Skin epidermis (tissue), 12 donors: ENCODE measurements around the gene POPDC2.

Source experiments
- H3K27ac ChIP-seq, 21 experiments: fragments of 200-600 bp; sonication (generic) in 11 of 21; one replicate each; pipeline ENCODE4 v1.5.0; 2020; ENCODE audit warnings: mild to moderate bottlenecking in 3 of 21, inconsistent platforms in 2 of 21, moderate library complexity in 2 of 21
- H3K4me3 ChIP-seq, 7 experiments: fragments of 200-600 bp; sonication (generic) in 2 of 7; one replicate each; pipeline ENCODE4 v1.5.0; 2020; ENCODE audit warnings: inconsistent platforms in 2 of 7, mild to moderate bottlenecking in 2 of 7, moderate library complexity in 1 of 7

Gene POPDC2

GRCh38 chr3:119675188-119675874 lies 14.9 kb upstream of the POPDC2 start:
- Histone ChIP-seq H3K27ac (peak overlapping the region in 7 of 21 experiments; percentile 89 to 94 (median 93)), H3K4me3 (no peak overlapping the region)

DNA sequence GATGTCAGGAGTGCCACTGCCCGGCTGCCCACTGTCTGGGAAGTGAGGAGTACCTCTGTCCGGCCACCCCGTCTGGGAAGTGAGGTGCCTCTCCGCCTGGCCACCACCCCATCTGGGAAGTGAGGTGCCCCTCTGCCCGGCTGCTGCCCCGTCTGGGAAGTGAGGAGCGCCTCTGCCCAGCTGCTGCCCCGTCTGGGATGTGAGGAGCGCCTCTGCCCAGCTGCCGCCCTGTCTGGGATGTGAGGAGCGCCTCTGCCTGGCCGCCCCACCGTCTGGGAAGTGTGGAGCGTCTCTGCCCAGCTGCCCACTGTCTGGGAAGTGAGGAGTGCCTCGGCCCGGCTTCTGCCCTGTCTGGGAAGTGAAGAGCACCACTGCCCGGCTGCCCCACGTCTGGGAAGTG lies 13.5 kb upstream of the POPDC2 start:
- Histone ChIP-seq H3K4me3 (no peak overlapping the region), H3K27ac (no peak overlapping the region)

DNA sequence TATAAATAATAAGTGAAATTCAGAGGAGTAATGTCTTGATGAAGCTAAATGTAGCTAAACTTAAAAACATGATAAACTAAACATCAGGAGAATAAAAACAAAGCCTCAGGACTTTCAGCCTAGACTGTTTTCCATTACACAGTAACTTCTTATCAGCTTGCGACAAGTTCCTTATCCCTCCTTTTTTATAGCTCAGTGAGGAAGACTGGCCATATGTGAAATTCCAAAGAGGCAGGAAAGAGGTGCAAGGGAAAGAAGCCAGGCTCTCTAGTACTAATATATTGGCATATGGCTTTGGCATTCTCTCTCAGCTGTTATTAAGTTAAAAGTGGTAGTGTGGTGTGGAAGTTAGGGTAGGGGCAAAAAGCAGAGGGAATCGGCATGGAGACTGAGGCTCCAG lies 12.4 kb upstream of the POPDC2 start:
- Histone ChIP-seq H3K27ac (no peak overlapping the region), H3K4me3 (no peak overlapping the region)

GRCh38 chr3:119669906-119670570 lies 9.6 kb upstream of the POPDC2 start:
- no peak overlapping the region for H3K27ac ChIP-seq
- no peak overlapping the region for H3K4me3 ChIP-seq

DNA sequence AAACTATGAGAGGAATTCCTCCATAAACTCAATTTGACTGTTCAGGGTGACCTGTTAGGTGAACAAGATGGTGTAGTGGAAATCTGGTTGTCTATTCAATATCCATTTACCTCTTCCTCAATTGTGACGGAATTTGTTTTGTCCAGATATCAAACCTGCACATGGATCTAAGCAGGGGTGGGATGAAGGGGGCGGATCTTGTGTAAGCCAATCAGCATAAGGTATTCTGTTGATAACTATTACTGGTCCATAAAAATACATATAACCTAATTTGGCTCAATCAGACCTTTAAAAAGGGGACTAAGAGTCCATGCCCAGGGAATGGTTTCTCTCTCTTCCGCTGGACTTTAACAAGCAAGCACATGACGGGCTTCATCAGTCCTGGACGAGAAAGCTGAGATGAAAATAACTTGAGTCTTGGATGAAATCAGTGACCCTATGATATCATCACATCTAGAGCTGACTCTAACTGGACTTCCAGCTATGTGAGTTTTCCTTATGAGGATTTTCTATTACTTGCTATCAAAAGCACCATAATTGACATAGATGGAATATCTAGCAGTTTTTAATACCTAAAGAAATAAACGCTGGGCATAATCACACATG lies 5.7 kb upstream of the POPDC2 start:
- Histone ChIP-seq H3K4me3 (no peak overlapping the region), H3K27ac (no peak overlapping the region)

DNA sequence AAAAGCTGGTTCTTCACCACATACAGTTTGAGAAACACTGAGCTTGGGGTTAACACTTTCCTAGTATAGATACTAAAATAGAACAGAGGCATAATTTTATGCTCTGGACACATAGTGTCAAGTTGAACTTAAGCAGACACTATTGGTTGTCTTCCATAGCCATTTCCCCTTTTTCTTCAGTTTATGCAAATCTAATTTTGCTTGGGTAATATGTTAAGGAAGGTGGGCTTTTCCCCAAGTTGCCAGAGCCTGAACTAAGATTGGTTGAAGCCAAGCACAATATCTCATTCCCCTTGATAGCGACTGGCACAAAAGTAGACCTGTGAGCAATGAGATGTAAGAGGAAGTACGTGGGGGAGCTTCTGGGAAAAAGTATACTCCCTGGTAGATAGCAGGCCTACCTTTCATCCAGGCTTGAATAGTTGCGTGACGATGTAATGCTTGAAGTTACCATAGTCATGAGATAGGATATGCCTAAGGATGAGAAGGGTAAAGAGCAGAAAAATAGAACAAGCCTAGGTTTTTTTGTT lies 4.5 kb upstream of the POPDC2 start:
- no peak overlapping the region for H3K4me3 ChIP-seq
- H3K27ac ChIP-seq = peak overlapping the region in 3 of 21 experiments; percentile 28 to 69 (median 67)

DNA sequence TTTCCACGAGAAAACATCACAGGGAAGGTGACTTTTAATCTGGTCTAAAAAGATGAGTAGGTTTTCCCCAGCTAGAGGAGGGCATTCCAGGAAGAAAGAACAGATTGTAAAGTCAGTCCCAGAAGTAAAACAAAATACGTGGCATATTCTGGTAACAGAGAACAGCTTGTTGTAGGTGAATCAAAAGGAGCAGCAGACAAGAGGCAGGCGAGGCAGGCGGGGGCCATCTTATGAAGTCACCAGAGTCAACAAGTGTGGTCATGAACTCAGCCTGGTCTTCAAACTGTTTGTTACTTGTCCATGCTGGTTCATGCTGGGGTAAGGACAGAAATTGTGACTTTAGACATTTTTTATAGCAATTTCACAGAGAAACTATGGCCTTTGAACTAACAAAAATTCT lies 4.0 kb upstream of the POPDC2 start:
- Histone ChIP-seq H3K27ac (peak overlapping the region in 4 of 21 experiments; percentile 3 to 69 (median 40)), H3K4me3 (no peak overlapping the region)

GRCh38 chr3:119663885-119664284 lies 3.5 kb upstream of the POPDC2 start:
- H3K27ac ChIP-seq = peak overlapping the region in 6 of 21 experiments; percentile 3 to 69 (median 20)
- H3K4me3 ChIP-seq = no peak overlapping the region

GRCh38 chr3:119662604-119663373 lies 2.4 kb upstream of the POPDC2 start:
- H3K4me3 ChIP-seq = no peak overlapping the region
- H3K27ac ChIP-seq = peak overlapping the region in 10 of 21 experiments; percentile 4 to 67 (median 32)

DNA sequence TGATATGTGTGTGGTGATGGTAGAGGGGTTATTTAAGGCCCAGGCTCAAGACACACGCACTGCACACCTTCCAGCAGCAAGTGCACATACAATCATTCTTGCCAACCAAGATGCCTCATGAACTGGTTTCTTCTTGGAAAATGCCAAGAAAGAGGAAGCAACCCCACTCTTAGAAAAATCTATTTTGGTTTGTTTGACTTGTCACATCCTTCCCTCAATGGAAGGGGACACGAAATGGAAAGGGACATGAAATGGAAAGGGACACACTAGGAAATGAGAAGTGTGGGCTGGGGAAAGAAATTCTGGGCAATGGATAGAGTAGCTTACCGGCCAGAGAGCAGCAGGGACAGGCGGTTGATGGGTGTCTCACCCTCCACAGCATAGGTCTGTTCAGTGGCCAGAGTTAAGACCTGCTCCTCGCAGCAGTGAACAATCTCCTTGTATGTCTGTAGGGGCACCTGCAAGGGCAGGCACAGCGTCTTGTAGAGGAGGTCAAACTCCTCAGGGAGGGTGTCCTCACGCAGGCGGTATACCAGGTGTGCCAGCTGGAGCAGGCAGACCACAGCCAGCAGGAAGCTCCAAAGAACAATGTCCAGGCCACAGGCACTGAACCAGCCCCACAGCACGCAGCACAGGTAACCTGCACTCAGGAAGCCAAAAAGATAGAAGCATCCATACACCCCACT lies 640 bp downstream of the POPDC2 start:
- Histone ChIP-seq H3K27ac (peak overlapping the region in 7 of 21 experiments; percentile 4 to 55 (median 20)), H3K4me3 (no peak overlapping the region)

DNA sequence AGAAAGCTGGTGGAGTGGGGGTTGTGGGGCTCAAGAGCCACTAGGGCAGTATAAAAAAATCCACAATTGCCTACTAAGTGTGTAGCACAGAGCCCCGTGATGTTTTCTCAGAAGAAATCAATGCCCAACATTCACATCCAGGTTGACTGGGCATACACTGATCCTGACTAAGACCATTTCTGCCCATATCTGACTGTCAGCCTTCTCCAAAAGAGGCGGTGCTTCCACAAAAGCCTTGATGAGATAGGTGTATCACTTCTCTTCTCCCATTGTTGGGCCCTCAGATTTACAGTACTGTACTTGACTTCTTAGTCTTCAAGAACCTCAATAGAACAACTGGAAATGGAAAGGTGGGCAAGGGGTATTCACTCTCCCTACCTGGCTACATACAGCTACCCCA lies 1.4 kb downstream of the POPDC2 start:
- no peak overlapping the region for H3K27ac ChIP-seq
- no peak overlapping the region for H3K4me3 ChIP-seq

DNA sequence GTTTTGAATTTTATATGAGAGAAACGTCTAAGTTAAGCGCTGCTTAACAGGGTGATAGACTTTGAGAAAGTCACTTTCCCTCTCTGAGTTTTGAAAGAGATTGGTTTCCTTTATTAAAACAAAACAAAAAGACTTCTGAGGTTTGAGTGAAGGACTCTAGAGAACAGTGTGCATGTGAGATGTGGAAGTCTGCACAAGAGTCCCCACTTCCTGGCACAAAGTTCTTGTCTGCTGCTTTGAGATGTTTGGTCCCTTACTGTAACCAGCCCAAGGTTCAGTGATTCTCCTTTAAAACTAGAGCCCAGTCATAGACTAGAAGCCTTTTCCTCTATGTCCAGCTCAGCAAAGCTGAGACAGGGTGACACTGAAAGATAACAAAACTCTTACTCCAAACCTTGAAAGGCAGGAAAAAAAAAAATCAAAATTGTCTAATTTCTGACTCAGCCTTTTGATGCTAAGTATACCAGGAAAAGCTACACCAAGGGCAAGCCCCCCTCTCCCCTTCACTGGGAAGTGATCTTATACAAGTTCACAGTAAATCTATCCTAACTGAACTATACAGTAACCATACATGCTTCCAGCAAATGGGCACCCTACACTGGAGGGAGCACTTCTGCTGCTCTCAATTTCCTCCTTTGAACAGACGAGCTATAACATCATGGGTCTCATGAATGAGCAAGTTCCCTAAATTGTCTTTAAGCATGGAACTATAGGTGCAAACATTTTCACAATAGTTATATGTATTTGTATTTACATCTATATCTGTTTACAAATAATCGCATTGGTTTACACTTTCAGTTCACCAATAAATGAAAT lies 2.3 kb downstream of the POPDC2 start:
- H3K4me3 ChIP-seq = no peak overlapping the region
- peak overlapping the region in 1 of 21 experiments; percentile 33 for H3K27ac ChIP-seq

DNA sequence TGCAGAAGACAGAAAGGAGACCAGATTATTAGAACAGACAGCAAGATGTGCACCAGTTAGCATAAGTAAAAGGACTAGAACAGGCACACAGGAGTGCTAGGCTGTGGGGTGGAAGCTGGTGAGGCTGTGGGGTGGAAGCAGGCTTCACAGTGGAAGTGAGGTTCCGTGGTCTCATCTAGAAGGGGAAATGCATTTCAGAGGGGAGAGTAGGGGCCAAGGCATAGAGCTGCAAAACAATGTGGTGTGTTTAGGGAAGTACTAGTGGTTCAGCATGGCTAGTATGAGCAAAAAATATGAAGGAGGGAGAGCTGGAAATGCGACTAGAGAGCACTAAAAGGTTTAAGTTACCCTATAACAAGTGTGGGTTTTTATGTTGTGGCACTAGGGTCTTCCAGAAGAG lies 6.5 kb downstream of the POPDC2 start:
- no peak overlapping the region for H3K27ac ChIP-seq
- H3K4me3 ChIP-seq = no peak overlapping the region

DNA sequence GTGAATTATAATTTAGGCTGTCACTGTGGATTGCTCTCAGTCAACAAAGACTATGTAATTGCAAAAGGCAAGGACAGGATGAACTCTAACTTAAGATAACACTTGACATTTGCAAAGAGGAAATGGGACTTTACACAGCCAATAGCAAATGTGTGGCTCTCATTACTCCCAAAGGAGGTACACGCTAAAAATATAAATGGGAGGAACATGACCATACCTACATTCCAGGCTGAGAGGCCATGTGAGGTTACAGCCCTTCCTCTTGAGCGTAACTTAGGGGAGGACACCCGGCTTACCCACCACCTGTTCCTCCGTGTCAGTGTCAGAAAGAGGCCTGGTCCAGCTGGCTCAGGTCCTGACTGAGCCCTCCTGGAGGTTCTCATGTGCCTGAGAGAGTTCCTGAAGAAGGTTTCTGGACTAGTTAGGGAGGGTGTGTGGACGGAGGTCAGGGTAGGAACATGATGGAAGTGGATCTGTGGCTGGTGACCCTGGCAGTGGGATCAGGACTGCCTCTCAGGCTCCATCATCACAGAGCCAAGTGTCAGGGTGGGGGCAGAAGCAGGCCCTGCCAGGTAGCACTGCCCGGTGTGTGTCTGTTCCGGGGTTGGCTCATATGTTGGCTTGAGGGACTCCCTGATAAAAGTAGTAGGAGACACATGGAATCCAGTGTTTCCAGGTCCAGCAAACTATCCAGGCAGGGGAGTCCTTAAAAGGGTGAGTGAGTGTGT lies 7.9 kb downstream of the POPDC2 start:
- Histone ChIP-seq H3K27ac (peak overlapping the region in 2 of 21 experiments; percentile 7 to 51), H3K4me3 (no peak overlapping the region)

DNA sequence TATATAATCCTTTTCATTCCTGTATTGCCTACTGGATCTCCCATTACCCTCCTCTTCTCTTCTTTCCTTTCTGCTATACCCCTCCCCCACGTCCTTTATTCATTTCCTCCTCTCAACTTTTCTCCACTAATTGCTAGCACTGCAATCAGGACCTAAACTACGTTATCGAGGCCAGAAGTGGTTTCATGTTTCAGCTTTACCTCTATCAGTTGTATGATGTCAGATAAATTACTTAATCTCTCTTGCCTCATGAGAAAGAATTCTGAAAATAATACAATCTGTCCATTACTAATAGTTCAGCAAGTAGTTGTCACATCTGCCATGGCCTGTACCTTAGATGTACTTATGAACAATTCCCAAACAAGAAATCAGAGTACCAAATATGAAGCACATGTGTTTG lies 10.6 kb downstream of the POPDC2 start:
- no peak overlapping the region for H3K4me3 ChIP-seq
- H3K27ac ChIP-seq = no peak overlapping the region

- peak overlapping the region in 18 of 21 experiments; percentile 14 to 86 (median 58) for H3K27ac ChIP-seq
- no peak overlapping the region for H3K4me3 ChIP-seq
Measured at GRCh38 chr3:119647843-119648575, 12.4 kb downstream of the POPDC2 start.

GRCh38 chr3:119647171-119647570 lies 13.2 kb downstream of the POPDC2 start:
- Histone ChIP-seq H3K27ac (peak overlapping the region in 16 of 21 experiments; percentile 14 to 86 (median 60)), H3K4me3 (no peak overlapping the region)
